HEK293T (cell line): ENCODE results near the gene PRAMEF5.
"Not testable (repeated sequence)": the region's sequence is repeated elsewhere in the genome, so short reads cannot be mapped to it uniquely, and the experiment has no call there.

Source experiments
- FOXA1 ChIP-seq: fragments of 450-650 bp; IDR thresholded peaks from 2 replicates; pipeline ENCODE4 v1.6.1; 2016; ENCODE audit warnings: mild to moderate bottlenecking
- SP1 ChIP-seq: fragments of 450-650 bp; IDR thresholded peaks from 2 replicates; pipeline ENCODE4 v1.6.1; 2017

- not testable (repeated sequence) for TF ChIP-seq FOXA1, SP1
Observed at GRCh38 chr1:13302197-13302596, 48.2 kb downstream of the PRAMEF5 start.
